Fibroblast of villous mesenchyme (primary cell): Measurements from ENCODE around the gene ASB16. TPM values are rescaled to one million over a fixed set of nuclear protein-coding genes. Genes with fewer than 3 reads are reported as not detected.
A peak's percentile ranks its signal among the peaks of the same experiment; 100 is the strongest.

Experiments
- DNase-seq: peaks from one replicate; pipeline ENCODE4 v3.0.0-alpha.2; 2010; ENCODE audit warnings: low read depth
- H3K4me3 ChIP-seq: 2 replicates; pipeline ENCODE4 v1.5.1; 2011; ENCODE audit warnings: low read depth, mild to moderate bottlenecking, low read length
- total RNA-seq: library from RNA; depleted of rRNA; stranded (reverse); fragments of >200 nt; gene quantifications from 2 replicates; pipeline ENCODE4 v1.2.3, GENCODE V29; 2012
- TF ChIP-seq, protein P1 (sequence below): IDR thresholded peaks from 2 replicates; pipeline ENCODE4 v1.5.1; 2012; ENCODE audit warnings: low read depth, mild to moderate bottlenecking, low read length; ENCODE audit not compliant: insufficient read depth

The ASB16 gene, protein sequence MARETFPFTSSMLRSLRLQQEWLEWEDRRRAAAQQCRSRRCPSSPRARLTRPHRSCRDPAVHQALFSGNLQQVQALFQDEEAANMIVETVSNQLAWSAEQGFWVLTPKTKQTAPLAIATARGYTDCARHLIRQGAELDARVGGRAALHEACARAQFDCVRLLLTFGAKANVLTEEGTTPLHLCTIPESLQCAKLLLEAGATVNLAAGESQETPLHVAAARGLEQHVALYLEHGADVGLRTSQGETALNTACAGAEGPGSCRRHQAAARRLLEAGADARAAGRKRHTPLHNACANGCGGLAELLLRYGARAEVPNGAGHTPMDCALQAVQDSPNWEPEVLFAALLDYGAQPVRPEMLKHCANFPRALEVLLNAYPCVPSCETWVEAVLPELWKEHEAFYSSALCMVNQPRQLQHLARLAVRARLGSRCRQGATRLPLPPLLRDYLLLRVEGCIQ
- under 0.01 TPM in 1 of 2 replicates, not detected in the other for total RNA-seq

DNA sequence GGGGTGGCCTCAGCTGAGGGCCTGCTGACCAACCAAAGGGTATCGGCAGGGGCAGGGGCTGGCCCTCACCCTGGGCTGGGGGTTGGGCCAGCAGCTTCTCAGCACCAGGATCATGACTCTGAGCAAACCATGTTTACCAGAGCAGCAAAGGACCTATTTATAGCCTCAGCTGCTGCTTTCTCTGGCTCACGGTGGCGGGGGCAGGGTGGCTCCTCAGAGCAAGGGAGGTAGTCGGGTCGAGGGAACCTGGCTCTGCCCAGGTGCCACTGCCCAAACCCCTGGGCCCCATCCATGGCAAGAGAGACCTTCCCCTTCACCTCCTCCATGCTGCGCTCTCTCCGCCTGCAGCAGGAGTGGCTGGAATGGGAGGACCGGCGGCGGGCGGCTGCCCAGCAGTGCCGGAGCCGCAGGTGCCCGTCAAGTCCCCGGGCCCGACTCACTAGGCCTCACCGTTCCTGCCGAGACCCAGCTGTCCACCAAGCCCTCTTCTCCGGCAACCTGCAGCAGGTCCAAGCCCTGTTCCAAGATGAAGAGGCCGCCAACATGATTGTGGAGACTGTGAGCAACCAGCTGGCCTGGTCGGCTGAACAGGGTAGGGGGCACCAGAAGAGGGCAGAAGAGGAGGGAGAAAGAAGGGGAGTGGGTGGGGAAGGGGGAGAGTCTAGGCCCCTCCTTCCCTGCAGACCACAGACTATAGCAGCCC is at the start of gene ASB16:
Gene ASB16, plus strand, starts transcription at position 206 of the 703 bp plus-strand sequence. Its CDS starts 86 bp downstream, at position 292.
- DNase-seq = peak; percentile 41
- TF ChIP-seq, protein P1, sequence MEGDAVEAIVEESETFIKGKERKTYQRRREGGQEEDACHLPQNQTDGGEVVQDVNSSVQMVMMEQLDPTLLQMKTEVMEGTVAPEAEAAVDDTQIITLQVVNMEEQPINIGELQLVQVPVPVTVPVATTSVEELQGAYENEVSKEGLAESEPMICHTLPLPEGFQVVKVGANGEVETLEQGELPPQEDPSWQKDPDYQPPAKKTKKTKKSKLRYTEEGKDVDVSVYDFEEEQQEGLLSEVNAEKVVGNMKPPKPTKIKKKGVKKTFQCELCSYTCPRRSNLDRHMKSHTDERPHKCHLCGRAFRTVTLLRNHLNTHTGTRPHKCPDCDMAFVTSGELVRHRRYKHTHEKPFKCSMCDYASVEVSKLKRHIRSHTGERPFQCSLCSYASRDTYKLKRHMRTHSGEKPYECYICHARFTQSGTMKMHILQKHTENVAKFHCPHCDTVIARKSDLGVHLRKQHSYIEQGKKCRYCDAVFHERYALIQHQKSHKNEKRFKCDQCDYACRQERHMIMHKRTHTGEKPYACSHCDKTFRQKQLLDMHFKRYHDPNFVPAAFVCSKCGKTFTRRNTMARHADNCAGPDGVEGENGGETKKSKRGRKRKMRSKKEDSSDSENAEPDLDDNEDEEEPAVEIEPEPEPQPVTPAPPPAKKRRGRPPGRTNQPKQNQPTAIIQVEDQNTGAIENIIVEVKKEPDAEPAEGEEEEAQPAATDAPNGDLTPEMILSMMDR = no peak
- H3K4me3 ChIP-seq = no peak within 1 kb of the TSS

DNA sequence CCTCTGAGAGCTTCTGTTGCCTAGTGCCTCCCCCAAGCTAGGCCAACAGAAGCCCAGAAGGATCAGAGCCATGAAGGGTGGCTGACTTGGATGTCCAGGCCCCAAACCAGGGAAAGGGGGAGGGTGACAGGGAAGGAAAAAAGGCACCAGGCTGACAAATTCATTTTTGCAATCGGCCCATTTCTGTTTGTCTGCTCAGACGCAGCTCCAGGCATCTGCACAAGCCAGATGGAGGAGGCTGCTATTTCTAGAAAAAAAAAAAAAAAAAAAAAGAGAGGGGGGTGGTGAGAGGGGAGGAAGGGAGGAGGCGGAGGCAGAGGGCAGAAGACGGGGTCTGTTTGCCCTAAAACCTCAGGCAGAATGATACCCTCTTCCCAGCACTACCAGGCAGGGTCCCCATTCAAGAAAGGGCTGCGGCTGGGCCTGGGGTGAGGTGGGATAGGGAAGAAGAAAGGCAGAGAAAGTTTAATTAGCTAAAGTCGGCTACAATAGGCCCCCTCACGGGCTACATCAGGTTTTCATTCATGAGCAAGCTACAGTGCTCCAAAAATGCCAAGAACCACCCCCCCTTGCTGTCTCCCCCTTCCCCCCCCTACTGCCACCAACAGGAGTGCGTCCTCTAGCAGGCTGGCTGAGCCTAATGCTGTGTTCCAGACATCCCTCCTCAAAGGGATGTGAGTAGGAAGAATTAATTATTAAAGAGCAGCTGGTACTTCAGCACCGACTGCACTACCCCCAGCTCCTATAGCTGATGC is 49.5 kb upstream of the ASB16 start:
- no peak for DNase-seq
- H3K4me3 ChIP-seq = no peak overlapping the region
- TF ChIP-seq, protein P1 = no peak

DNA sequence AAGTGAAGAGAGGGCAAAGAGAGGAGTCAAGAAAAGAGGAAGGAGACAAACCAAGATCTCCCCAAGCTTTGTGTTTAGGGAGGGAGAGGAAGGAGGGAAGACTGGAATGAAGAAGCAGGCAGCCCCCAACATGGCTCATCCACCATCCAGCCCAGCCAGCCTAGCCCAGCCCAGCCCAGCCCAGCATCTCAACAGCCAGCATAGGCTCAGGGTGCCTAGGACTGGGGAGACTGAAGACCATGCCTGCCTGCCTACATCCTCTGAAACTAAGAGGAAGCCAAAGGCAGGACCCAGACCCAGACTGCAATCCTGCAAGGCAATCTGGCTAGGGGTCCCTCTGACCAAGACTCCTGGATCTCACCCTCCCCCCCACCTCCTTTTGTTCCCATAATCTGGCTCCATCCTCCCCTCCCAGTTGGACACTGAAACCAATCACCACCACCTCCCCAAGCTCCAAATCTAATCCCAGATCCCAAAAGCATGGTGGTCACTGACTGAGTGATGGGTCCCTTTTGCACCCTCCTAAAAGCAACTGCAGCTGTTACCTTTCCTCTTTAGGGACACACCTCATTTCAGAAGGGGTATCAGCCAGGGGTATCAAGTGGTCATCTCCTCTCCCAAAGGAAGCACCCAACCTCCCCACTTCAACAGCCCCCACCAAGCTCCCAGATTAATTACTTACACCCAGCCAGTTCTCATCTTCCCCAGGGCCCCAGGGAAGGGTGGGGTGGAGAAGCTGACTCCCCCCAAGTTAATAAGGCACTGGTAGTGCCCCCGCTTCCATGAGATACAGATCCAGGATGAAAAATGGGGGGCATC is 48.3 kb upstream of the ASB16 start:
- no peak for DNase-seq
- TF ChIP-seq, protein P1 = no peak
- H3K4me3 ChIP-seq = peak overlapping the region; percentile 76

DNA sequence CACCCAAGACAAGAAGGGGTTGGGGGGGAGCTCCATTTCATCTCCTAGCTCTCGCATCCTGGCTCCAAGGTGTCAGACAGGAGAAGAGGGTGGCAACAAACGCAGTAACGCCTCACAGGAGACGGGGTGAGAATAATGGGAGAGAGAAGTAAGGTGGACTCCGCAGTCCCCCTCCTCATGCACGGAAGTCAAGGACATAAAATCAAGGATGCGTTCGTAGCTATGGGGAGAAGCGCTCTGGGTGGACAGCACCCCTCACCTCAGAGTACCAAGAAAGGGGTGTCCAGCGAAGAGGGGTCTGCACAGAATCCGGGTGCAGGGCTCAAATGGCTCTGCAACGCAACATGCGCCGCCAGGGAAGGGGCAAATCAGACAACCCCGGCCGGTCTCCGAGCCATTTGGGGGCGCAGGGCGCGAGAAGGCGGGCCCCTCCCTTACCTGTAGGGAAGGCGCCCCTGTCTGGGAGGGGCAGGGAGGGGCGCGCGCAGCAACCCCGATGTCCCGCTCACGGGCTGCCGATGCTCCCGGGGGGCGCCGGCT is 47.6 kb upstream of the ASB16 start:
- TF ChIP-seq, protein P1 = no peak
- DNase-seq = no peak
- peak overlapping the region; percentile 76 for H3K4me3 ChIP-seq

DNA sequence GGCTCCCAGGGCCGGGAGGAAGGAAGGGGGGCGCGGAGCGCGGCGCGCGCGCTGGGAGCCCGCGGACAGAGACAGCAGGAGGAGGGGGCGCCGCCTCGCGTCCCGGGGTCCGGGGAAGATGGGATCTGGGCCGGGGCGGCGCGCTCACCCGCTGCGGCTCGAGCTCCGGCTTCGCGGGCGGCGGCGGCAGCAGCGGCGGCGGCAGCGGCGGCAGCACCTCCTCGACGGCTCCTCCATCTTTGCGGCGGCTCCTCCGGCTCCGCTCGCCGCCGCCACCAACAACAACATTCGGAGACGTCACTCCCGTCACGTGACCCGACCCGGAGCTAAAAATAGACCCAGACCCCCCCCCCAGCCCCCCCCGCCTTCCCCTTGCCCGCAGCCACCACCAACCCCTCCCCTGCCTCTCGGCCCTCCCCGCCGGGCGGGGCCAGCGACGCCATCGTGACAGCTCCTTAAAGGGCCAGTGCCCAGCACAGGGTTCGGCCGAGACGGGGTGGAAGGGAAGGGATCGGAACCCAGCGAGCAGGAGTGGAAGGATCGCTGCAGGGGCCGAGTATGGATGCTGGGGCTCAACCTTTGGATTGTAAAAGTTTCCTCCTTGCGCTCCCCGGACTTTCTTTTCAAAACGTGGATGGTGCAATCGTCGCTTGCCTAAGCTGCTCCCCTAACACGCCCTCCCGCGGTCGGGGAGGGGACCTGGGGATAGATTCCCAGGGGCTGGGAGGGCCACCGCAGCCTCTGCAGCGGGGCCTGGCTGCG is 47.0 kb upstream of the ASB16 start, which contains the start of gene HDAC5:
Gene HDAC5, minus strand, starts transcription at position 286 of the 762 bp plus-strand sequence. CDS start 6,126 bp downstream, outside the sequence.
- H3K4me3 ChIP-seq = peak within 1 kb of the TSS; percentile 76
- DNase-seq = peak; percentile 95
- TF ChIP-seq, protein P1 = peak; percentile 64
